ENCODE data around the gene CFAP45. TPM values are rescaled to one million over a fixed set of nuclear protein-coding genes. Genes with fewer than 3 reads are reported as not detected.

CFAP45 gene
- polyA plus RNA-seq, 1 donor, result 0.20 TPM

DNA sequence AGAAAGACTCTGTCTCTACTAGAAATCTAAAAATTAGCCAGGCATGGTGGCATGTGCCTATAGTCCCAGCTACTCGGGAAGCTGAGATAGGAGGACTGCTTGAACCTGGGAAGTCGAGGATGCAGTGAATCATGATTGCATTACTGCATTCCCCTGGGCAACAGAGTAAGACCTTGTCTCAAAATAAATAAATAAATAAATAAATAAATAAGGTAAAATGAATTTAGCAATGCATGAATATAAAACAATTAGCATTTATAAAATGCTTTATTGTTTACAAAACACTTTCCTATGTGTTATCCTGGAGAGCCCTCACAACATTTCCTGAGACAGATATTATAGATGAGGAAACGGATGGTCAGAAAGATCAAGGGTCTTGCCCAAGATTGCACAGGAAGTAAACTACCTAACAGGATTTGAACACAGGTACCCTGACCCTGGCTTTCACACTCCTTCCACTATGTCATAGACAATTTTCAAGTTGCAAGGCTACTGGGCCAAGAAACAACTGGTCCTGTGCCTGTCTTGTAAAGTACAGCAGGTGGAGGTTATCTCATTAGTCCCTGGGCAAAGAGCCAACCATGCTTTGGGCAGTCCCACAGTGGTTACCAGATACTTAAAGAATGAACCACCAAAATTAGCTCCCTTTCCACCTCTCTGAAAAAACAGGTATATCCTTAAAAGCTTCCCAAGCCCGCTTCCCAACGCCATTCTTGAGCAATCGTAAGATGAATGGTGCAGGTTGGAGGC lies 22.1 kb downstream of the CFAP45 start:
- no peak for DNase-seq (ENCODE audit: low read depth)

DNA sequence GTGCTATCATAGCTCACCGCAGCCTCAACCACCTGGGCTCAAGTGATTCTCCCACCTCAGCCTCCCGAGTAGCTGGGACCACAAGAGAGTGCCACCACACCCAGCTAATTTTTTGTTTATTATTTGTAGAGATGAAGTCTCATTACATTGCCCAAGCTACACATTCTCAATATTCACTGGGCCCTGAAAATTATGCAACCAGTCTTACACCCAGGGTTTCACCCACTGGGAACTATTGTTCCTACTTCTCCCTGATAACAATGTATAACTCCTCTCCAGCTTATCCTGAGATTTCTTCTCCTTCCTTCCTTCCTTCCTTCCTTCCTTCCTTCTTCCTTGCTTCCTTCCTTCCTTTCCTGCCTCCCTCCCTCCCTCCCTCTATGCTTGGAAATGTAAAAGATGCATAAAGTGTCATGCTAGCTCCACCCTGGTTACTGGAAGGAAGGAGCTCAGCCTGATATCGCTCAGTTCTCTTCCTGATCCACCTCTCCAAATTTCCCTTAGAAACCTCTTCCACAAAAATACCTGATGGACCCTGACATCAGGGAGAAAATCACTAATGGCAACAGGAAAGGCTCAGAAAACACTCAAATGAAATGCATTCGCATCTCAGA lies 26.3 kb downstream of the CFAP45 start:
- DNase-seq (ENCODE audit: low read depth), result no peak

DNA sequence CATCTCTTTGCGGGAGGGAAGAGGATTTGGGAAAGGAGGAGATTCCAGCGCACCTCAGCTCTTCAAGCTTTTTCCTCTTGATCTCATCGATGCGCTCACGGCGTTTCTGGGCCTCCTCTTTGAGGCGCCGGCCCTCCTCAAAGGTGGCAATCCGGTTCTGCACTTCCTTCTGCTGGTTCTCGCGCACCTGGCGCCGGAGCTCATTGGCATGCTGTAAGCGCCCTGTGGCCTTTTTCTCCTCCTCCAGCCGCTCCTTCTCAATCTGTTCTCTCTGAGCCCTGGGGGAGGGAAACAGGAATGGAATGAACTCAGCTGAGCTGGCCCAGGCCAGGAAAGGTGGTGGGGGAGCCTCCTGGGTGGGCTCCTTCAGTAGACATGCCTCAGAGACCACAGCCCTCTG lies 27.1 kb downstream of the CFAP45 start:
- no peak for DNase-seq (ENCODE audit: low read depth)

DNA sequence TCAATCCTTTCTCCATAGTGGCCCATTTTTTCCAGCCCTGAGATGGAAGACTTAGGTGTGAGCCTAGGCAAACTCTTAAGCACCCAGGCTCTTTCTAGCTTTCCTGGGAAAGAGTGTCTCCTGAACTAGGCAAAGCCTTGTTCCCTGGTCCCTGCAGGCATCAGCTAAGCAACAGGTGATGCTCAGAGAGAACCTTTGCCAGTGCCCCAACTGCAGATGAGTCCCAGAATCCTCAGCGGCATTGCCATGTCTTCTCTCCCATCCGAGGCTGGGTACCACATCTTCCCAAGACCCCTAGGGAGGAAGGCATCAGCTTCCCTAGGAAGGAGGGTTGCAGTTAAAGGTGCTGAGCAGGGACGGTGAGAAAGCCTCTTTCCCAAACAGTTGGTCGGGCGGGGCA lies 29.3 kb downstream of the CFAP45 start:
- DNase-seq (ENCODE audit: low read depth), result no peak

DNA sequence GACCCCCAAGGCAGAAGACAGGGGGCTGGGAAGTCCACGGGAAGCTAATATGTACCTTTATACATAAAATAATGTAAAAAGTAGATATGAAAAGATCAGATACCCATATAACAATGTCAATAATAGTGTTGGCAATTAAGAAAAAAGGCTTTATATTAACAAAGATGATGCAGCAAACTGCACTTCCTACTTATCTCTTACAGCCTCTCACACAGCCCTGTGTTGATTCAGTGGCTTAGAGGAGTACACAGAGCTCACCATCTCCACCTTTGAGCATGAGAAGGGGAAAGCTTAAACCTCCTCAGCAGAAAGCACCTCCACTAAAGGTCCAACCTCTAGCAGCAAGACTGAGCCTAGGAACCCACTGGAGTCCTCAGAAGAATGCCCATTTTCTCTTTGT lies 30.4 kb downstream of the CFAP45 start:
- no peak for DNase-seq (ENCODE audit: low read depth)

DNA sequence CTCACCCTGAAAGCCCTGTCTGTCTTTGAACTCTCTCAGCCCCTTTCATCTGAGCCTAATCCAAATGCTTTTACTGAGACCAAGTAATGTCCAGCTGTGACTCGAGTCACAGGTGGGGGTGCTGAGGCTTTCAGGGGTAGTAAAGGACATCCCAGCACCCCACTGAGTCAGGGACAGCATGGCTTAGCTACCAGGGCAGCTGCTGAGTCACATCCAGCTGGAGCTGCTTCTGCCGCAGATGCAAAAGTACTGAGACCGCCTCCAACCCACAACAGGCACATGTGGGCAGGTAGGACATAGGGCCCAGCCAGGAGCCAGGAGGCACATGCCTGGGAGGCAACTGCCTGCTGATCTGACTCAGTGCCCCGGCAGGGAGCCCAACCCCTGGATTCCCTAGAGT lies 30.8 kb downstream of the CFAP45 start:
- DNase-seq (ENCODE audit: low read depth), result no peak

DNA sequence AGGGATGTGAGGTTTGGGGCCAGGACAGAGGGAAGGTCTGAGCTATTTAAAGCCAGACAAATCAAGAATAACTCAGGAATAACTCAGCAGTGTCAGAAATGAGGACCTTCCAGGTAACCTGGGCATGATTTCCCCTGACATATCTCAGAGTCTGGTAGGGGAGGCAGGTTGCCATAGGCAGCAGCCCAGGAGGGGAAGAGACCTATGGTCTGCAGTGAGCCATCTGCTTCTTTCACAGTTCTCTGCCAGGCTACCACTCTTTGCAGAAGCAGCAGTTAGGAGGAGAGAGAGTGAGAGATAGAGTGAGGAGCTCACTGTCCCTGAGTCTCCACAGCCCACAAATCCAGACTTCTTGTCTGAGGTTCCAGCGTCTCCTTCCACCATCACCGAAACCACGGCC lies 31.2 kb downstream of the CFAP45 start:
- no peak for DNase-seq (ENCODE audit: low read depth)

DNA sequence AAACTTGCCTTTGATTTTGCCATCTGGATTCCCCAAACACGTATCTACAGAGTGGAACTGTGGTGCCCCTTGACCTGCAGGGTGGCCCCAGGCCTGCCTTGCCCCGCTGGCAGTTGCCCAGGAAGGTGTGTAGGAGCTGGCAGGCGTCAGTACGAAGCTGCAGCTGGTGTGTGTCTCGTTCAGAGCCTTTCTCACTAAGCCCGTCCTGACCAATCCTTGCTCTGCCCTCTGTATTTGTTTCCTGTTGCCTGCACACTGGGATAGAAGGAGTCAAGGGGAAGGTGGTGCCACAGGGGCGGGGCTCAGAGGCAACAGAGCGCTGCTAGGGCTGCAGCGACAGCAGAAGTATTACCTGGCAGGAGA lies 32.3 kb downstream of the CFAP45 start:
- DNase-seq (ENCODE audit: low read depth), result no peak

DNA sequence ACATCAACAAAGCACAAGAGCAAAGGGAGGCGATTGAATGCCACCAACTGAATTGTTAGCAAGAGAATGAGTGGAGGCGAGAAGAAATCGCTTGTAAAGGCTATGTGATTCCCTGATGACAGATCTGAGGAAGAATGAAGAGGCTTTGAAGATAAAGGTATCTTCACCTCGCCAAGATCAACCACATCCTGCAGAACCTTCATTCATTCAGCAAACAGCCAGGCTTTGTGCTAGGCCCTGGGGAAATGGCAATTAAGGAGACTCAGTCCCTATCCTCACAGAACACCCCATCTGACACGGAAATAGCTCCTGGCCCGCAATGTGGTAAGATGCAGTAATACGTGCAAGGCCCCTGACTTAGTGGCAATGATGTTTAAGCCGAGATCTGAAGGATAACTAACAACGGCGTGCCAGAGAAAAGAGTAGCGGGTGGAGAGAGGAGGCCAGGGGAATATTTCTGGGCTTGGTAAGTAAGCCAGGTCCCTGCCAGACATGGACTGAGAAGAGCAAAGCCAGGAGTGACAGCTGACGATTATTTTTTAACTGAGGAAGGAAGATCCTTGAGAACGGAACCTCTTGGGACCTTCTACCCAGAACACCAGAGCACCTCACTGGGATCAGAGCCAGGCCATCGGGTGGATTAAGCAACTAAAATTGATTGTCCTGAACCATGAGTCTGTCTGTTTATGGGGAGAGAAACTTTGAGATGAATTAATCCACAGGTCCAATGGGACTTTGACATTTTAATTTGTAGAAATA lies 32.9 kb downstream of the CFAP45 start:
- DNase-seq (ENCODE audit: low read depth), result no peak

DNA sequence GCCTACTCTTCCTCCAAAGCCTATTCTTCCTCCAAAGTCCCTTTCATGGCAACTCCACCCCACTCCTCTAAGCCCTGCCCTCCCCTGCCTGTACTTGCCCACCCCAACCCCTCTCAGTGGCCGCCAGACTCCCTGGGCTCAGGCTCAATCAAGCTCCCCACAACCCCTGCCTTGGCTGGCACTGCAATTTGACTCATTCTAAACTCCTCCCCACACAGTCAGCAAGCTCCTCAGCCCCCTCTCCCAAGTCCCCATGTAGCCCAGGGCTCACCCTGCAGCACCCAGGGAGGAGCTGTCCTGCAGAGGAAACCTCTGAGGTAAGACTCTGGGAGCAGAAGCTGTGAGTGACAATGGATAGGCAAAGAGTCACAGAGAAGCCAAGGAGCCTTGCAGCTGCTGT lies 33.9 kb downstream of the CFAP45 start:
- no peak for DNase-seq (ENCODE audit: low read depth)

DNA sequence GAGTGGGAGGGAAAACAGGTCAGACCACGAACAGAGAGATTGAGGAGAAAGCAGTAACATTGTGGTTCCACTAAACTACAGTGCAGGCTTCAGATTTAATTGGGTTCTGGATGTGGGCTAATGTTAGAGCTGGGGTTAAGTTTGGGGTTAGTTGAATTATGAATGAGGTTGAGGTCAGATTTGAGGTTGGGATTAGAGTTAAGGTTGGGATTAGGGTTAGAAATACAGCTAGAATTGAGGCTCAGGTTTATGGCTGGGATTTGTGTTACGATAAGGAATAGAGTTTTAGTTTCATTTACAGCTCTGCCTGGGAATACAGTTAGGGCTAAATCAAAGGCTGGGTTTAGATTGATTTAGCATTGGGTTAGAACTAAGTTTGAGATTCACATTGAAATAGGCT lies 35.7 kb downstream of the CFAP45 start:
- DNase-seq (ENCODE audit: low read depth), result no peak

DNA sequence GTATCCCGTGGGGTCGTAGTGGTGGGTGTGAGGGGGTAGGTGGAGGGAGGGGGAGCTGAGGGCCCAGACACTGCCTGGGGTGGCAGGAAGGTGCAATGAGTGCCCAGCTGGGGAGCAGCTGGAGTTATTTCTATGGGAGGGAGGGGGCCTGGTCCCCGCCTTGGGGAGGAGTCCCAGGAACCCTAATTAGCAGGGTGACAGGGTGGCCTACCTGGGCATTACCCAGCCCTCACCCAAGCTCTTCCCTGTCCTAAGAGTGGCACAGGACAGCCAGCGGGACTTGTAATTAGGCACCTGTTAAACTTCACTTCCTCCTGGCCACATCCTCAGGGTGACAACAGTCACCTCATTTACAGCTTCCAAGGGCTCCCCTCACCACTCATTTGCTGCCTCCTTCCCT lies 37.4 kb downstream of the CFAP45 start, which contains the start of gene VSIG8:
VSIG8 (minus strand) TSS at position 101 of the 400 bp plus-strand sequence. CDS start 136 bp downstream, outside the sequence.
- DNase-seq (ENCODE audit: low read depth), result no peak

DNA sequence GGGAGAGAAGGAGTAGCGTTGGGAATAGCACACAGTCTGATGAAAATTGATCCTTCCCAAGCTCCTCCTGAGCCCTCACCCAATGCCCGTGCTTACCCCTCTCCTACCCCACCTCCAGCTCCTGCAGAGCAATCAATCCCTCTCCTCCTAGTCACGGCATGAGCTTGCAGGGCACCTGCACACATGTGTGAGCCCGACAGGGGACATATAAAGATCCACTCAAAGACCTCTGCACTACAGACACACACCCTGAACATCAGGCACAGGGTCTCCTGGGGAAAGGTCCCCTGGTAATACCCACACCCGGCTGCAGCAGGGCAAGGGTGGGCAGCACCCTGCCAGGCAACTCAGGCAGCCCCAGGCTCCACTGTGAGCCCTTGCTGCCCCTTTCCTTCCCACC lies 37.9 kb downstream of the CFAP45 start:
- no peak for DNase-seq (ENCODE audit: low read depth)

DNA sequence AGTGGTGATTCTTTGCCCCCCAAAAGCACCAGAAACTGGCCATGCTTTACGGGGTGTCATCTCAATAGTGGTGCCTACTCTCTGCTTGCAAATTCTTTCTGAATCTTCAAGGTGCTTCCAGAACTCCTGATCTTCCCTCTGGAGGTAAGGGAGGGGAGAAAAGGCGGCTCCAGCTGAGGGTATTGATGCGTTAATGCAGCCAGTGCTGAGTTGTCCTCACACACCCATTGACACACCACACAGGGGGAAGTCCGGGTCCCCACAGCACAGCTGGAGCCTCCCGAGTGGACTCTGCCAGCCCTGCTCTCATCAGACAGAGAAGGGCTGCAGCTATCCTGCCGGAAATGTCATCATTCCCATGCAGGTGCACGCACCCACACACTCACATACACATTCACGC lies 38.7 kb downstream of the CFAP45 start:
- DNase-seq (ENCODE audit: low read depth), result no peak

DNA sequence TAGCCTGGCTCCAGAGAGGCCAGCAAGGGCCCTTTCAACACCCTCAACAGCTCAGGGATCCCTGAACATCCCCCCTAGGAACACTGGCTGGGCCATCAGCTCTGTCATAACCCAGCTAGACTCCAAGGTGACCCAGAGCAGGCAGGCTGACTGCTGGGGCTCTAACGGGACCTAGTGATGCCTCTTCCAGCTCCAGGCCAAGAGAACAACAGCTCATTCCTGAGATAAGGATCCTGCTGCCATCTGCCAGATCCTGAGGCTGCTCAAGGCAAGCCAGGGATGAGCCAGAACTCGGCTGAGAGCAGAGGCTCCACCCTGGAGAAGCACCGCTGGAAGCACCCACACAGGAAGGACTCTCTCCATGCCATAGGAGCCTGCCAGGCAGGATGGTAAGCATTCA lies 39.5 kb downstream of the CFAP45 start:
- DNase-seq (ENCODE audit: low read depth), result no peak

DNA sequence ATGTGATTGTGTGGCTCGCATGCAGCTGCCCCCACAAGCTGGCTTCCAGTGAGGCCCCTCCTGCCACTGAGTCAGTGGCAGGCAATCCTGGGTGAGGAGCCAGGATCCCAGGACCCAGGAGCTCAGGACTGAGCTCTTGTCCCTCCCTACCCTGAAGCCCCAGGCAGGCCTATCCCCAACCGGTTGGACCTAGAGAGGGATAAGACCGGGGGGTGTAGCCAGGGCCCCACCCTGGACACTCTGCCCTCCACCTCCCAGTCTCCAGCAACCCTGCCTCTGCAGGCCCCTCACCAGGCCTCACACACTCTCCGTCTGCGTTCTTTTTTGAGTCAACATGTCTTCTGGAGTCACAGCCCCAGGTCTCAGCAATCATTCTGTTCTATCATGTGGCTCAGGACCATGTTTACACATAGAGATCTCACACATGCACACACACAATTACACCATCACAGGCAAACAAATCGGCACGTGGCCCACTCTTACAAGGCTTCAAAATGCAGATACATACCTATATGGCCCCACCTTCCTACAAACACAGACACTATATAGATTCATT lies 40.1 kb downstream of the CFAP45 start:
- no peak for DNase-seq (ENCODE audit: low read depth)

DNA sequence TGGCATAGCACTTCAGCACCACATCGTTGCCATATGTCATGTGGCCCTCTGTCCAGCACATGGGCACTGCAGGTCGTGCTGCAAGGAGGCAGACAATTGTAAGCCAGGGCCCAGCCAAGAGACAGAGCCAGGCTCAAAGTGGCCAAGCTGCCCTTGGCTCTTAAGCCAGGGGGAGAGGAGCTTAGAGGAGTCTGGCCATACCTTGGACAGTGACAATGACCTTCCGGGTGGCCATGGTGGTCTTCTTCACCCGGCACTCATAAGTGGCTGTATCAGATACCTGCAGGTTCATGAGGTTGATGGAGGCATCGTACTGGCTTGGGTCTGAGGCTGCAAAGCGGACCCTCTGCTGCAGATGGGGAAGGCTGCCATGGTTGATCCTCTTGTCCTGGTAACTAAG lies 42.1 kb downstream of the CFAP45 start:
- no peak for DNase-seq (ENCODE audit: low read depth)

DNA sequence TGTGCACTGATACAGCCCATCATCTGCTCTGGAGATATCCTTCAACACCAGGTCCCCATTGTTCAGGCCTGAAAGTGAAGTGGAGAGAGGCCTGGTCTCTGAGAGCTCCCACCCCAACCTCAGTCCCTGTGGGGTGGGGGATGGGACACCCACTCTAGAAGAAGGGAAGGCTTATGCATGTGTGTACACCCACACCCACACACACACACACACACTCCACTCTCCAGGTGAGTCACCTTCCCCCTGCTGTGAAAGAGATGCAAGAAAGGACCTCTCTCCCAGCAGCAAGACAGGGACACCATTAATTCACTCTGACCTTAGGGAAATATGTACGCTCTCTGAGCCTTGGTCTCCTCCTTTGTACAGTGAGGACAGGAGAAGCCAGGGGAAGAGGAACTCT lies 43.4 kb downstream of the CFAP45 start:
- no peak for DNase-seq (ENCODE audit: low read depth)

DNA sequence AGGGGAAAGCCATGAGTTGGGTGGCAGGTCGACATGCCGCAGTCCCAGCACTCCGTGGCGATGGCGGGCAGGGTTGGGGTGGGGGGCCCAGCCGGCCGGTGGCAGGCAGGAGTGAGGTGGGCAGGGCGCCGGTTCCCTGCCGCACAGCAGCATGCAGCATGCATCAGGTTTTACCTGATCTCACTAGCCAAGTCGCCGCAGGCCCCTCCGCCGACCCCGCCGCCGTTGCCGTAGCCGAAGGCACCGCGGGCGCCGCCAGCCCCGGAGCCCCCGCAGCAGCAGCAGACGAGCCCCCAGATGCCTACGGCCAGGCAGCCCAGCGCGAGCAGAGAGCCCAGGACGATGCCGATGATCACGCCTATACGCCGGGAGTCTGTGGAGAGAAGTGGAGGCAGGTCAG lies 44.3 kb downstream of the CFAP45 start:
- no peak for DNase-seq (ENCODE audit: low read depth)

DNA sequence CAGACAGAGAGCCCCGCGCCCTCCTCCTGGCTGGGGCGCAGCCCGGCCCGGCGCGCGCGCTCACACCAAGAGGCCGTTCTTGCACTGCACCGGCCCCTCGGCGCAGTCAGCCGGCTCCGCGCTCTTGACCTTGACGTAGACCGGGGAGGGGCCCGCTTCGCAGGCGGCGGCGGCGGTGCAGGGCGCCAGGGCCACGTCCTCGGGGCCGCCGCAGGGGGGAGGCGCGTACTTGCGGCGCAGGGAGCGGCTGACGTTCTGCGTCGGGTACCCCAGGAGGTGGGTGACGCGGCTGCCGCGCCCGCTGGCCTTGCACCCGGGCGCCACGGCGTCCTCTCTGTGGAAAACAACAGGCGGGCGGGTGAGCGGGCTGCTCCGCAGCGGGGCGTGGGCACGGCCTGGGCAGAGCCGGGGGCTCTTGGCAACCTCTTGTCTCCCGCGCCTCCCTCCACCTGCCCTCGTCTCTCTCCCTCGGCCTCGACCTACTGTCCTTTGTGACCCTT lies 45.2 kb downstream of the CFAP45 start:
- peak; percentile 43 for DNase-seq (ENCODE audit: low read depth)

DNA sequence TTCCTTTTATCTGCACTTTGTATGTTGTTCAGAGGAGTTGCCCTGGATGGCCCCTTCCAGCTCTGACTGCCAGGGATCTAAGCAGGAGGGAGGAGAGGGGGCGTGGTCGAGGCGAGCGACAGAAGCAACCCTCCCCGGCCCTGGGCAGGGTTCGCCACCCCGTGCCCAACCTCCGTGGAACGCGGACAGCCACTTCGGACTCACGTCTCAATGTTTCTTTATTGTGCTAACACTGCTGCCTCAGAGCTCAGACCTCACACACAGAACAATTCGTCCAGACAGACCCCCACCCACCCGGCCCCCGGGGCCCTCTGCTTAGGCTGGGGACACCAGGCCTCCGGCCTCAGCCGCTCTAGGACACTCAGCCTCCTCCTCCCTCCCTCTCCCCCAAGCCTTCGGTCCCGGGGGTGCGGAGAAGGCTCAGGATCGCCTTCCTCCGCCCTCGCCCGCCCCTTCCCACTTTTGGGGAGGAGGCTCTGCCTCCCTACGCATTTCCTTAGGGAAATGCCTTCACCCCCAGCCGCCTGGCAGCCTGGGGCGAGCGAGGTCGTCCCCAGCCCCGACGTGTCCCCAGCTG lies 45.8 kb downstream of the CFAP45 start:
- DNase-seq (ENCODE audit: low read depth), result no peak

All from forelimb muscle (tissue), 1 donor.